Right lobe of liver (tissue), 4 donors: ENCODE data around the gene E2F2.

ENCODE experiments used
- POLR2A ChIP-seq: fragments of 450-650 bp; IDR thresholded peaks from one replicate; pipeline ENCODE4 v1.6.1; 2017; ENCODE audit warnings: antibody characterized with exemption, mild to moderate bottlenecking
- TF ChIP-seq, protein P1 (sequence below), 4 donors: fragments of 200-600 bp in 3 of 4; fragments of 450-650 bp in 1 of 4; IDR thresholded peaks; one replicate each; pipeline versions ENCODE4 v1.5.1 to v1.8.0; 2016 to 2022; ENCODE audit warnings: antibody characterized with exemption in 4 of 4, mild to moderate bottlenecking in 2 of 4
- donor health status: DM: no; HTN: no; CAD: no.
- donor health status: DM: no; HTN: no; CAD: no.
- donor health status: DM: no; HTN: yes; CAD: no.

DNA sequence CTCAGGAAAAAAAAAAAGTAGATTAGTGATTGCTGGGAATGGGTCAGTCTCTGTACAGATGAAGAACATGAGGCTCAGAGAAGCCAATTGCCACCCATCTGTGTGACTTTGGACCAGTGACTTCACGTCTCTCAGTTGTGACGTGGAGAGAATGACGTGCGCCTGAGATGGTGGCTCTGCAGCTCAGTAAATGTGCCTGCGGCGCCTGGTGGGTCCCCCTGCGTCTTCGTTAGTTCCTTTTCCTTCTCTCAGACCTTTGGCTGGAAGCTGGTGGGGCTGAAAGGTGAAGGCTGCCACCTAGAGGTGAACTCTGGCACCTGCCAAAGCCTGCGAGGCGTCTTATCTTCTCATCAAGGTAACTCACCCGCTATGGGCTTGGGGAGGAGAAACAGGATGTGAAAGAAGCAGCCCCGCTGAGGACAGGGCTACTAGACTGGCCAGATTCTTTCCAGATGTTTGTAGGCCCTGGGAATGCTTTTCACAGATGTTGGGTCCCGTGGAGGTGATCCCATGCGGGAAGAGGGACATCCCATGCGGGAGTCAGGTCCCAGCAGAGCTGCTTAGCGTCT, 8.7 kb upstream of the E2F2 start:
- TF ChIP-seq, protein P1, sequence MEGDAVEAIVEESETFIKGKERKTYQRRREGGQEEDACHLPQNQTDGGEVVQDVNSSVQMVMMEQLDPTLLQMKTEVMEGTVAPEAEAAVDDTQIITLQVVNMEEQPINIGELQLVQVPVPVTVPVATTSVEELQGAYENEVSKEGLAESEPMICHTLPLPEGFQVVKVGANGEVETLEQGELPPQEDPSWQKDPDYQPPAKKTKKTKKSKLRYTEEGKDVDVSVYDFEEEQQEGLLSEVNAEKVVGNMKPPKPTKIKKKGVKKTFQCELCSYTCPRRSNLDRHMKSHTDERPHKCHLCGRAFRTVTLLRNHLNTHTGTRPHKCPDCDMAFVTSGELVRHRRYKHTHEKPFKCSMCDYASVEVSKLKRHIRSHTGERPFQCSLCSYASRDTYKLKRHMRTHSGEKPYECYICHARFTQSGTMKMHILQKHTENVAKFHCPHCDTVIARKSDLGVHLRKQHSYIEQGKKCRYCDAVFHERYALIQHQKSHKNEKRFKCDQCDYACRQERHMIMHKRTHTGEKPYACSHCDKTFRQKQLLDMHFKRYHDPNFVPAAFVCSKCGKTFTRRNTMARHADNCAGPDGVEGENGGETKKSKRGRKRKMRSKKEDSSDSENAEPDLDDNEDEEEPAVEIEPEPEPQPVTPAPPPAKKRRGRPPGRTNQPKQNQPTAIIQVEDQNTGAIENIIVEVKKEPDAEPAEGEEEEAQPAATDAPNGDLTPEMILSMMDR (IDR thresholded peaks at IDR 0.05), result peak; percentile 91 to 95 (median 92)
- TF ChIP-seq POLR2A, result no peak
